ENCODE data around the gene ITGA11.

Gene ITGA11

GRCh38 chr15:68442041-68442440 is 10.1 kb upstream of the ITGA11 start:
- TF ChIP-seq JUND (IDR thresholded peaks at IDR 0.05; ENCODE audit: low read depth): no peak
- no peak for DNase-seq (ENCODE audit: low read depth in 1 of 2, low spot score in 1 of 2)
- in situ Hi-C loops (cut with HindIII; ENCODE audit: low pct_unique_long_range_greater_than_20kb, low sequenced_read_pairs): no loop called here

GRCh38 chr15:68441045-68441743 is 9.2 kb upstream of the ITGA11 start:
- no peak for TF ChIP-seq JUND (IDR thresholded peaks at IDR 0.05; ENCODE audit: low read depth)
- DNase-seq (ENCODE audit: low read depth in 1 of 2, low spot score in 1 of 2): no peak
- in situ Hi-C loops (cut with HindIII; ENCODE audit: low pct_unique_long_range_greater_than_20kb, low sequenced_read_pairs): no loop called here

- no peak for TF ChIP-seq JUND (IDR thresholded peaks at IDR 0.05; ENCODE audit: low read depth)
- DNase-seq (ENCODE audit: low read depth in 1 of 2, low spot score in 1 of 2): no peak
- in situ Hi-C loops (cut with HindIII; ENCODE audit: low pct_unique_long_range_greater_than_20kb, low sequenced_read_pairs): no loop called here
These were observed 8.2 kb upstream of the ITGA11 start for GRCh38 chr15:68440136-68440535.

GRCh38 chr15:68439506-68439905 is 7.5 kb upstream of the ITGA11 start:
- in situ Hi-C loops (cut with HindIII; ENCODE audit: low pct_unique_long_range_greater_than_20kb, low sequenced_read_pairs): no loop called here
- TF ChIP-seq JUND (IDR thresholded peaks at IDR 0.05; ENCODE audit: low read depth): no peak
- no peak for DNase-seq (ENCODE audit: low read depth in 1 of 2, low spot score in 1 of 2)

GRCh38 chr15:68436680-68437079 is 4.7 kb upstream of the ITGA11 start:
- DNase-seq (ENCODE audit: low read depth in 1 of 2, low spot score in 1 of 2): no peak
- in situ Hi-C loops (cut with HindIII; ENCODE audit: low pct_unique_long_range_greater_than_20kb, low sequenced_read_pairs): no loop called here
- TF ChIP-seq JUND (IDR thresholded peaks at IDR 0.05; ENCODE audit: low read depth): no peak

GRCh38 chr15:68435966-68436365 is 4.0 kb upstream of the ITGA11 start:
- in situ Hi-C loops (cut with HindIII; ENCODE audit: low pct_unique_long_range_greater_than_20kb, low sequenced_read_pairs): no loop called here
- no peak for DNase-seq (ENCODE audit: low read depth in 1 of 2, low spot score in 1 of 2)
- TF ChIP-seq JUND (IDR thresholded peaks at IDR 0.05; ENCODE audit: low read depth): no peak

- in situ Hi-C loops (cut with HindIII; ENCODE audit: low pct_unique_long_range_greater_than_20kb, low sequenced_read_pairs): no loop called here
- no peak for TF ChIP-seq JUND (IDR thresholded peaks at IDR 0.05; ENCODE audit: low read depth)
- DNase-seq (ENCODE audit: low read depth in 1 of 2, low spot score in 1 of 2): no peak
These were observed 2.1 kb upstream of the ITGA11 start for GRCh38 chr15:68434021-68434420.

- no peak for TF ChIP-seq JUND (IDR thresholded peaks at IDR 0.05; ENCODE audit: low read depth)
- DNase-seq (ENCODE audit: low read depth in 1 of 2, low spot score in 1 of 2): no peak
- in situ Hi-C loops (cut with HindIII; ENCODE audit: low pct_unique_long_range_greater_than_20kb, low sequenced_read_pairs): no loop called here
These were observed 1.6 kb upstream of the ITGA11 start for GRCh38 chr15:68433551-68433950.

GRCh38 chr15:68432441-68433064 is 590 bp upstream of the ITGA11 start:
- no peak for DNase-seq (ENCODE audit: low read depth in 1 of 2, low spot score in 1 of 2)
- in situ Hi-C loops (cut with HindIII; ENCODE audit: low pct_unique_long_range_greater_than_20kb, low sequenced_read_pairs): no loop called here
- no peak for TF ChIP-seq JUND (IDR thresholded peaks at IDR 0.05; ENCODE audit: low read depth)

GRCh38 chr15:68431037-68431791 is 749 bp downstream of the ITGA11 start:
- no peak for DNase-seq (ENCODE audit: low read depth in 1 of 2, low spot score in 1 of 2)
- TF ChIP-seq JUND (IDR thresholded peaks at IDR 0.05; ENCODE audit: low read depth): no peak
- in situ Hi-C loops (cut with HindIII; ENCODE audit: low pct_unique_long_range_greater_than_20kb, low sequenced_read_pairs): no loop called here

GRCh38 chr15:68430471-68431036 is 1.4 kb downstream of the ITGA11 start:
- in situ Hi-C loops (cut with HindIII; ENCODE audit: low pct_unique_long_range_greater_than_20kb, low sequenced_read_pairs): no loop called here
- TF ChIP-seq JUND (IDR thresholded peaks at IDR 0.05; ENCODE audit: low read depth): no peak
- no peak for DNase-seq (ENCODE audit: low read depth in 1 of 2, low spot score in 1 of 2)

- peak in 1 of 2 experiments; percentile 53 for DNase-seq (ENCODE audit: low read depth in 1 of 2, low spot score in 1 of 2)
- TF ChIP-seq JUND (IDR thresholded peaks at IDR 0.05; ENCODE audit: low read depth): no peak
- in situ Hi-C loops (cut with HindIII; ENCODE audit: low pct_unique_long_range_greater_than_20kb, low sequenced_read_pairs): no loop called here
These were observed 2.1 kb downstream of the ITGA11 start for GRCh38 chr15:68429691-68430470.

All from T47D (cell line).